NCI-H128 (cell line): ENCODE data around the gene HES7.
A peak's percentile ranks its signal among the peaks of the same experiment; 100 is the strongest.

Experiments
- DNase-seq: peaks from one replicate; lab custom pipeline; 2025; ENCODE audit not compliant: unreplicated experiment; lab: John Stamatoyannopoulos, UW

The HES7 gene

GRCh38 chr17:8155231-8155995 is 31.5 kb upstream of the HES7 start:
- no peak for DNase-seq

- DNase-seq, result no peak
Measured at GRCh38 chr17:8154608-8155155, 30.8 kb upstream of the HES7 start.

GRCh38 chr17:8153957-8154607 is 30.2 kb upstream of the HES7 start:
- DNase-seq, result no peak

- DNase-seq, result no peak
Measured at GRCh38 chr17:8153525-8153956, 29.6 kb upstream of the HES7 start.

GRCh38 chr17:8153031-8153451 is 29.1 kb upstream of the HES7 start:
- no peak for DNase-seq

- peak; percentile 77 for DNase-seq
Measured at GRCh38 chr17:8152112-8152775, 28.3 kb upstream of the HES7 start, which contains the start of gene PER1. Gene PER1 (minus strand): TSS chr17:8152404. CDS start chr17:8150706, 1,698 bp downstream.

- DNase-seq, result no peak
Measured at GRCh38 chr17:8151641-8152111, 27.8 kb upstream of the HES7 start.

- peak; percentile 42 for DNase-seq
Measured at GRCh38 chr17:8151120-8151640, 27.3 kb upstream of the HES7 start.

GRCh38 chr17:8150194-8151119 is 26.6 kb upstream of the HES7 start:
- no peak for DNase-seq

GRCh38 chr17:8149419-8150193 is 25.7 kb upstream of the HES7 start:
- no peak for DNase-seq

- DNase-seq, result no peak
Measured at GRCh38 chr17:8148560-8148959, 24.7 kb upstream of the HES7 start.

GRCh38 chr17:8147805-8148404 is 24.0 kb upstream of the HES7 start:
- no peak for DNase-seq

GRCh38 chr17:8147141-8147804 is 23.4 kb upstream of the HES7 start:
- DNase-seq, result no peak

- no peak for DNase-seq
Measured at GRCh38 chr17:8146381-8147140, 22.7 kb upstream of the HES7 start.

GRCh38 chr17:8145811-8146210 is 21.9 kb upstream of the HES7 start:
- DNase-seq, result no peak

GRCh38 chr17:8144401-8145231 is 20.7 kb upstream of the HES7 start:
- DNase-seq, result no peak
